ENCODE data around the gene NXPH2.

NXPH2 gene

GRCh38 chr2:138723196-138723987, 56.8 kb downstream of the NXPH2 start:
- H3K4me3 ChIP-seq (ENCODE audit: low read depth in 1 of 2, low read length in 2 of 2): no peak overlapping the region
- no peak overlapping the region for H3K9ac ChIP-seq (ENCODE audit: low read length)
- no peaks in the 10 kb centered on the region for H3K9me3 ChIP-seq (ENCODE audit: low read length)
- no peaks in the 10 kb centered on the region for H3K36me3 ChIP-seq (ENCODE audit: insufficient read depth, low read length)
- H3K27me3 ChIP-seq (ENCODE audit: control insufficient read depth in 1 of 2, insufficient read depth in 2 of 2, low read length in 2 of 2): no peaks in the 10 kb centered on the region
- no peak overlapping the region for H3K27ac ChIP-seq (ENCODE audit: low read depth, low read length)
- H3K4me1 ChIP-seq (ENCODE audit: insufficient read depth, low read length): no peaks in the 10 kb centered on the region

GRCh38 chr2:138722316-138722715, 57.9 kb downstream of the NXPH2 start:
- no peak overlapping the region for H3K4me3 ChIP-seq (ENCODE audit: low read depth in 1 of 2, low read length in 2 of 2)
- H3K27ac ChIP-seq (ENCODE audit: low read depth, low read length): no peak overlapping the region
- H3K36me3 ChIP-seq (ENCODE audit: insufficient read depth, low read length): no peaks in the 10 kb centered on the region
- H3K27me3 ChIP-seq (ENCODE audit: control insufficient read depth in 1 of 2, insufficient read depth in 2 of 2, low read length in 2 of 2): no peaks in the 10 kb centered on the region
- H3K4me1 ChIP-seq (ENCODE audit: insufficient read depth, low read length): no peaks in the 10 kb centered on the region
- H3K9me3 ChIP-seq (ENCODE audit: low read length): no peaks in the 10 kb centered on the region
- no peak overlapping the region for H3K9ac ChIP-seq (ENCODE audit: low read length)

GRCh38 chr2:138720035-138720838, 60.0 kb downstream of the NXPH2 start:
- no peaks in the 10 kb centered on the region for H3K36me3 ChIP-seq (ENCODE audit: insufficient read depth, low read length)
- H3K9ac ChIP-seq (ENCODE audit: low read length): no peak overlapping the region
- H3K4me1 ChIP-seq (ENCODE audit: insufficient read depth, low read length): no peaks in the 10 kb centered on the region
- no peaks in the 10 kb centered on the region for H3K27me3 ChIP-seq (ENCODE audit: control insufficient read depth in 1 of 2, insufficient read depth in 2 of 2, low read length in 2 of 2)
- no peaks in the 10 kb centered on the region for H3K9me3 ChIP-seq (ENCODE audit: low read length)
- no peak overlapping the region for H3K27ac ChIP-seq (ENCODE audit: low read depth, low read length)
- no peak overlapping the region for H3K4me3 ChIP-seq (ENCODE audit: low read depth in 1 of 2, low read length in 2 of 2)

- Histone ChIP-seq H3K4me1 (ENCODE audit: insufficient read depth, low read length) (no peaks in the 10 kb centered on the region), H3K9ac (ENCODE audit: low read length) (no peak overlapping the region), H3K4me3 (ENCODE audit: low read depth in 1 of 2, low read length in 2 of 2) (no peak overlapping the region), H3K27ac (ENCODE audit: low read depth, low read length) (no peak overlapping the region), H3K27me3 (ENCODE audit: control insufficient read depth in 1 of 2, insufficient read depth in 2 of 2, low read length in 2 of 2) (no peaks in the 10 kb centered on the region), H3K36me3 (ENCODE audit: insufficient read depth, low read length) (no peaks in the 10 kb centered on the region), H3K9me3 (ENCODE audit: low read length) (no peaks in the 10 kb centered on the region)
These were observed 61.8 kb downstream of the NXPH2 start for GRCh38 chr2:138718405-138718804.

- no peaks in the 10 kb centered on the region for H3K27me3 ChIP-seq (ENCODE audit: control insufficient read depth in 1 of 2, insufficient read depth in 2 of 2, low read length in 2 of 2)
- no peaks in the 10 kb centered on the region for H3K9me3 ChIP-seq (ENCODE audit: low read length)
- H3K27ac ChIP-seq (ENCODE audit: low read depth, low read length): no peak overlapping the region
- no peaks in the 10 kb centered on the region for H3K36me3 ChIP-seq (ENCODE audit: insufficient read depth, low read length)
- H3K9ac ChIP-seq (ENCODE audit: low read length): no peak overlapping the region
- no peak overlapping the region for H3K4me3 ChIP-seq (ENCODE audit: low read depth in 1 of 2, low read length in 2 of 2)
- no peaks in the 10 kb centered on the region for H3K4me1 ChIP-seq (ENCODE audit: insufficient read depth, low read length)
These were observed 64.0 kb downstream of the NXPH2 start for GRCh38 chr2:138716183-138716582.

- Histone ChIP-seq H3K4me3 (ENCODE audit: low read depth in 1 of 2, low read length in 2 of 2) (no peak overlapping the region), H3K9me3 (ENCODE audit: low read length) (no peaks in the 10 kb centered on the region), H3K4me1 (ENCODE audit: insufficient read depth, low read length) (no peaks in the 10 kb centered on the region), H3K27ac (ENCODE audit: low read depth, low read length) (no peak overlapping the region), H3K9ac (ENCODE audit: low read length) (no peak overlapping the region), H3K36me3 (ENCODE audit: insufficient read depth, low read length) (no peaks in the 10 kb centered on the region), H3K27me3 (ENCODE audit: control insufficient read depth in 1 of 2, insufficient read depth in 2 of 2, low read length in 2 of 2) (no peaks in the 10 kb centered on the region)
These were observed 66.7 kb downstream of the NXPH2 start for GRCh38 chr2:138713504-138713903.

GRCh38 chr2:138713069-138713496, 67.1 kb downstream of the NXPH2 start:
- no peak overlapping the region for H3K27ac ChIP-seq (ENCODE audit: low read depth, low read length)
- no peaks in the 10 kb centered on the region for H3K27me3 ChIP-seq (ENCODE audit: control insufficient read depth in 1 of 2, insufficient read depth in 2 of 2, low read length in 2 of 2)
- H3K9ac ChIP-seq (ENCODE audit: low read length): no peak overlapping the region
- no peaks in the 10 kb centered on the region for H3K9me3 ChIP-seq (ENCODE audit: low read length)
- H3K36me3 ChIP-seq (ENCODE audit: insufficient read depth, low read length): no peaks in the 10 kb centered on the region
- no peak overlapping the region for H3K4me3 ChIP-seq (ENCODE audit: low read depth in 1 of 2, low read length in 2 of 2)
- H3K4me1 ChIP-seq (ENCODE audit: insufficient read depth, low read length): no peaks in the 10 kb centered on the region

GRCh38 chr2:138712212-138712979, 67.8 kb downstream of the NXPH2 start:
- H3K36me3 ChIP-seq (ENCODE audit: insufficient read depth, low read length): no peaks in the 10 kb centered on the region
- no peaks in the 10 kb centered on the region for H3K27me3 ChIP-seq (ENCODE audit: control insufficient read depth in 1 of 2, insufficient read depth in 2 of 2, low read length in 2 of 2)
- H3K27ac ChIP-seq (ENCODE audit: low read depth, low read length): no peak overlapping the region
- H3K4me1 ChIP-seq (ENCODE audit: insufficient read depth, low read length): no peaks in the 10 kb centered on the region
- H3K9ac ChIP-seq (ENCODE audit: low read length): no peak overlapping the region
- H3K9me3 ChIP-seq (ENCODE audit: low read length): no peaks in the 10 kb centered on the region
- H3K4me3 ChIP-seq (ENCODE audit: low read depth in 1 of 2, low read length in 2 of 2): no peak overlapping the region

GRCh38 chr2:138711812-138712211, 68.4 kb downstream of the NXPH2 start:
- Histone ChIP-seq H3K27ac (ENCODE audit: low read depth, low read length) (no peak overlapping the region), H3K36me3 (ENCODE audit: insufficient read depth, low read length) (no peaks in the 10 kb centered on the region), H3K4me1 (ENCODE audit: insufficient read depth, low read length) (no peaks in the 10 kb centered on the region), H3K27me3 (ENCODE audit: control insufficient read depth in 1 of 2, insufficient read depth in 2 of 2, low read length in 2 of 2) (no peaks in the 10 kb centered on the region), H3K4me3 (ENCODE audit: low read depth in 1 of 2, low read length in 2 of 2) (no peak overlapping the region), H3K9ac (ENCODE audit: low read length) (no peak overlapping the region), H3K9me3 (ENCODE audit: low read length) (no peaks in the 10 kb centered on the region)

GRCh38 chr2:138708682-138709241, 71.4 kb downstream of the NXPH2 start:
- no peaks in the 10 kb centered on the region for H3K27me3 ChIP-seq (ENCODE audit: control insufficient read depth in 1 of 2, insufficient read depth in 2 of 2, low read length in 2 of 2)
- no peak overlapping the region for H3K27ac ChIP-seq (ENCODE audit: low read depth, low read length)
- H3K4me3 ChIP-seq (ENCODE audit: low read depth in 1 of 2, low read length in 2 of 2): no peak overlapping the region
- no peaks in the 10 kb centered on the region for H3K36me3 ChIP-seq (ENCODE audit: insufficient read depth, low read length)
- no peak overlapping the region for H3K9ac ChIP-seq (ENCODE audit: low read length)
- H3K4me1 ChIP-seq (ENCODE audit: insufficient read depth, low read length): no peaks in the 10 kb centered on the region
- no peaks in the 10 kb centered on the region for H3K9me3 ChIP-seq (ENCODE audit: low read length)
